Islet precursor cell (in vitro differentiated cells): ENCODE results near the gene NPAS3.
"Not testable (repeated sequence)": the region's sequence is repeated elsewhere in the genome, so short reads cannot be mapped to it uniquely, and the experiment has no call there.

Experiments
- DNase-seq: peaks from one replicate; pipeline ENCODE4 v3.0.0-alpha.2; 2018

NPAS3 gene

DNA sequence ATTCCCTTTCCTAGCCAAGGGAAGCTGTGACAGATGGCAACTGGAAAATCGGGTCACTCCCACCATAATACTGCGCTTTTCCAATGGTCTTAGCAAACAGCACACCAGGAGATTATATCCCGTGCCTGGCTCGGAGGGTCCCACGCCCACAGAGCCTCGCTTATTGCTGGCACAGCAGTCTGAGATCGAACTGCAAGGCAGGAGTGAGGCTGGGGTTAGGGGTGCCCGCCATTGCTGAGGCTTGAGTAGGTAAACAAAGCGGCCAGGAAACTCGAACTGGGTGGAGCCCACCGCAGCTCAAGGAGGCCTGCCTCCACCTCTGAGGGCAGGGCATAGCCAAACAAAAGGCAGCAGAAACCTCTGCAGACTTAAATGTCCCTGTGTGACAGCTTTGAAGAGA lies 149.6 kb downstream of the NPAS3 start:
- not testable (repeated sequence) for DNase-seq

DNA sequence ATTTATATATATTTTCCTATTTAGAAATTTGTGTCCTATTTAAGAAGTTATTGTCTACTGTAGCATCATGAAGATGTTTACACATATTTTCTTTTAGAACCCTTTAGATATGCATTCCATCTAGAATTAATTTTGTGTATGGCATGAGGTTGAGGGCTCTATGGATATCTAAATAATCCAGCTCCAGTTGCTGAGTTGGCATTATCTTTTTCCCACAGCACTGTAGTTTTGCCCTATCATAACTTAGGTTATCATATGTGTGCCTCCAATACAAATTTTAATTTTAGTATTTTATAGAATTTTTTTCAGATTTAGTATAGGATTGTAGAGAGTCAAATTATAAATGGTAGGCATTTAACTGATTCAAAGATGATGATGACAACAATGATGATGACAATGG lies 159.3 kb downstream of the NPAS3 start:
- no peak for DNase-seq

DNA sequence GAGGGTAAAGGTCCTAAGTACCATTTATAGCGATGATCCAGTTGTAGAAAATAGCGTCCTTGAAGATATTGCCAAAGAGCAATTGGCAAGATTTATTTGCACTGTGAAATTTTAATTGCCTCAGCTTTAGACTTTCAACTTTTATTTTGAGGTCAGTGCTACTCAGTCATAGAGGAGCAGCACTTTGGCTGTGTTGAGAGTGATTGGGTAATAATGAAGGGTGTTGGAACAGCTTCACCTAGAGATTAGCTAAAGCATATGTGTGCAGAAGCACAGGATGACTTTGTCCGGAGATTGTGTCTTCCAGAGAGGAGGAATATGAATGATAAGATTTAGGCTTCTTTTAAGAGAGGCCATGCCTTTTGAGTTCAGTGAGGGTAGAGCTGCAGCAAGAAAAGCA lies 164.8 kb downstream of the NPAS3 start:
- no peak for DNase-seq

DNA sequence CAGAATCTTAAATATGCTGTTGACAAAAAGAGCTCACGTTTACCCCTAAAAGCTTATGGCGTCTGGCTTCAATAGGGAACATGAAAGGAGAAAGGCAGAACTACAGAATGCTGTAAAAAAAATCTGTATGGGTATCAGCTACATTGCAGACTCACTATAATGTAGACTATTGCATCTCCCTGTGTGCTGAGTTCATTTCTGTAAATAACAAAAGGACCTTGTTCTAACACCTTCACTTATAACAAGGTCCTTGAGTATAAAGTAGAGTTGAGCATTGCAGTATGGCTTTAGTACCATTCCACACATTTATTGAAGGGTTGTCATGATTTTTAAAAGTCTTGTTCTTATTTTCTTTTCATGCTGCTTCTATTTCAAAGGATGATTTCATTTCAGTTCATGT lies 165.3 kb downstream of the NPAS3 start:
- DNase-seq: no peak

DNA sequence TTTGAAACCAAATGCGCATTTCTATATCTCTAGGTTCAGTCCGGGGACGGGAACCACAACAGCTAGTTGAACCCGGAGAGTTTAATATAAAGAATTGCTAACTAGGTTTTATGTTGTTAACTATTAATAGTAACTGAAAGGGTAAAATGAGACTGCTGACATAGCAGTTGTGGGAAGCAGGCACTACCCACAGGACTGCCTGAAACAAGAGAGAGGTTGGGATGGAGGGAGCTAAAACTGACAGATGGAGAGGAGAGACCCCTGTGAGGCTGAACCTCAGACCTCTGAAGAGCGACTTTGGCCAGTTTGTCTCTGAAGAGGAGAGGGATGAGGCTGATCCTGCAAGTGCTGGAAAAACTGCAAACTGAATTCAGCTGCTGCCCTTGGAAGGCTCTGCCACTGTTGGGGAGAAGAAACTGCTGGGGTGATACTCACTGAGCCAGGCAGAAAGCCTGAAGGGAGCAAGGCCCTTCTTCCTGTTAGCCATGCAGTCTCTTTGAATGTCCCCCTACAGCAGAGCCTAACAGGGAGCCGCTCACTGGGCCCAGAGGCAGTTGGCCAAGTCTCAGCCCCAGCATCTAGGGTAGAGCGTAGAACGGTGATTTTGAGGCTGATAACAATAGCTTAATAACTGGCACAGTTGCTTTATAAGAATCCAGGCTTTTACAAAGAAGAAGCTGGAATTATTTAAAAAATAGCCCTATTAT lies 172.2 kb downstream of the NPAS3 start:
- DNase-seq: no peak

DNA sequence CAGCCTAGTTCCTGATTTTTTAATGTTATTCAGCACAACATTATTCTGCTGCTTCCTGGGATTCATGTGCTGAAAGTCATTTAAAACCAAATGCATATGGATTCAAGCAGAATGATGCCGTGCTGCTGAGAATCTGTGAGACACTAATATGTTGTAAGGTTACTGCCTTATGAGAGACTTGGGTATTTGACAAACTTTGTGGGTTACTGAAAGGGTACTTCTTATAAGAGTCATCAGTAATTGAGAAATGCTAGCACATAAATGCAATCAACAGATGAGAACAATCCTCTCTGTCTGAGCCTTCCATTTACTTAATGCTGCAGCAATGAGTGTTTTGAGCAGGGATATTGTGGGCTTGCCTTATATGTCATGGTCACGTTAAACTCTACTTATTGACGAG lies 175.7 kb downstream of the NPAS3 start:
- DNase-seq: no peak

DNA sequence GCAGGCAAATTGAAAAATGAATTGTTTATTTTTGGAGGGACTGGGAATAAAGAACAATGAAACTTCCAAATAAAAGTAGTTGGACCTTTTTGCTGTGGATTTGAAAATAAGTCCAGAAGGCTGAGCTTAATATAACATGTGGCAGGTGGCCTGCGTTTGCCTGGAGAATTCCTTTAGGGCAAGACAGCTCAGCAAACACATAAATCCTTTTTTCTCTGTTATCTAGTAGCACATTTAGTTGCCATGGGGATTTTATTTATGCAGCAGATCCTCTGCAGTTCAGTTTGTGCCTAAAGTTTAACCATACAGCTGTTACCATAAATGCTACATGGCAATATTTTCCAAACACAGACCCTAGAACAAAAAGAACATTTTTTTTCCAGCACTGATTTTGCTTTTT lies 180.0 kb downstream of the NPAS3 start:
- no peak for DNase-seq

DNA sequence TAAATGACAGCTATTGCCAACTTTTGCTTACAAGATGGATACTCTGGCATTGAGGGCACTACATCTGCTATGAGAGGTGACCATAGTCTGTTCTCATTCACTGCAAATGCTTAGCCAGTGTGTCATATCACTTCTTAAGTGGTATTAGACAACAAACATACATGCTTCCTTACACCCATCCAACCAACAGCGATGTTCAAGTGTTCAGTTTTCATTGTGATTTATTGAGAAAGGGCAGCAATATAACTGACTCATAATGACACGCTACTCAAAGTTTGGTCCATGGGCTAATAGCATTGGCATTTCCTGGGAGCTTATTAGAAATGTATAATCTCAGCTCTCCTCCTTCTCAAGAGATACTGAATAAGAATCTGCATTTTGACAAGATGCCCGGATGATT lies 181.7 kb downstream of the NPAS3 start:
- no peak for DNase-seq

DNA sequence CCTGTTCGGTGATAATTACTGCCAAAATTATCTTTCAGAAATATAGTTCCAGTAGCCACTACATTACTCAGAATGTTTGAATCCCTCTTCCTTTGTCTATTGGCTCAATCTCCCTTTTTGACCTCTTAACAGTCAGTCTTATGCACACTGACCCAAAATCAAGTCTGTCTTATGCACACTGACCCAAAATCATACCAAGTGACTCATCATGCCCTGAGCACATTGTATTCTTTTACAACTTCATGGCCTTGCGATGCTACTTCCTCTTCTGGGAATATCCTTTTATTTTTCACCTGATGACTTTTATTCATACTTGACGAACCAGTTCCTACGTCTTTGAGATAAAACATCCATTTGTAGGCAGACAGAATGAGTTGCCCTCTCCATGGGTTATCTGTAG lies 182.3 kb downstream of the NPAS3 start:
- no peak for DNase-seq

DNA sequence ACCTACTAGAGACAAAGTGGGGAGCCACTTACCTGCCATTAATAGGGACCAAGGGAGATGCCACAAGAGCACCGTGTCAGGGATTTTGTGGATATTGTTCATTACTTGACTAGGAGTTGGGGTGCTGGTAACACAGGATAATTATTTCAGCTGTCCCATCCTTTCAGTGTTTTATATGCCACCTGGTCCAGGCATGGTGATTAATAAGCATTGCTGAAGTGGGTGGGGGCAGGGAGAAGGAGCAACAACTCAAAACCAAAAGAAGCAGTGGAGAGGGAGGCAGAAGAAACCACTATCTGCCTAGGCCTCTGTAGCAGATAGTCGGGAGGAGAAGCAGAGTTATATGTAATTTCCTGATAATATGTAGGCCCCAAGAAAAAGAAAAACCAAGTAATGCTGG lies 184.6 kb downstream of the NPAS3 start:
- no peak for DNase-seq

DNA sequence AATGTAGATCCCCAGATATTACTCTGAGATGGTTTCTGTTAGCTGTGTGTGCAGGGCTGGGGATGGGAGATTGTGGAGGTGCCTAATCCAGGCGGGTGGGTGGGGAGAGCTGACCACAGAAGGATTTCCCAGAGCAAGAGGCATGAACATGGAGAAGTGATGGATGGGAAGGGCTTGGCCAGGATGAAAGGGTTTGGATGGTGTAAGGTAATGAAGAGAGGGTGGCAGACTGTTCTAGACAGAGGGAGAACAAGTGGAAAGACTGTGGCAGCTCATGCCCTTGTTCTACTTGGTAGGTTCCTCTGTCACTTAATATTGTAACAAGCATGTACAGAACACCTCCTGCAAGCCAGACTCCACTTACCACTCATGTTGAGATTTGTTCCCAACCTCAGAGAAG lies 187.8 kb downstream of the NPAS3 start:
- no peak for DNase-seq

DNA sequence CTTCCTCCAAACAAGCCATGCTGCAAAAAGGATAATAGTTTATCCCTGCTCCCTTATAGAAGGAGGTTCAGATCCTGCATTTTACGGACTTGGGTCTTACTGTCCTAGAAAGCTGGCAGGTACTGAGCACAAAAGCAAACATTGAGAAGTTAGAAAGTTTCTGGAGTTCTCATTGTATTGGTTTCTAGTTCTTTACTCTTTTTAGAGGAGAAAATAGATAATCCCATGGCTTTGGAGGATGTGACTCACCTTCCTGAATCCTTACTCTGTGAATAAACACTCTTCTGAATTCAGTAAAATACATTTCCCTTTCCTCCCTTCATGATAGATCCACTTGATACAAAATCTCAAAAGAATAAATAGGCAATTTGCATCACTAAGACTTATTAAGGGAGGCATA lies 188.9 kb downstream of the NPAS3 start:
- no peak for DNase-seq

DNA sequence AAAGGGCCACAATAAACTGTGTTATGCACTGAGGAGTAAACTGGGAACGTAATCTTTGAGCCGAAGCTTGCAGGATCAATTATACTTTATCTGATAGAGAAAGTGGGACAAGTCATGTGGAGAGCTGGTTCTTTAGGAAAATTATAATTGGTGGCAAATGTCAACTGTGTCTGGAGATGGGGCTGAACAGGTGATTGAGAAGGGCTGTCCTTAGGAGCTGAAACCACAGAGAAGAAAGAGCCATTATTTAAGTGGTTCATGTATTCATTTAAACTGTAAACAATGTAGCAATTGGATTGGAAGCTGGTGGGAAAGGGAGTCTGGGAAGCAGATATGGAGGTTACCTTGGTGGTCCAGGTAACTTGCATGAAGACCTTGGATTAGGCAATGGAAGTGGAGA lies 193.1 kb downstream of the NPAS3 start:
- no peak for DNase-seq

DNA sequence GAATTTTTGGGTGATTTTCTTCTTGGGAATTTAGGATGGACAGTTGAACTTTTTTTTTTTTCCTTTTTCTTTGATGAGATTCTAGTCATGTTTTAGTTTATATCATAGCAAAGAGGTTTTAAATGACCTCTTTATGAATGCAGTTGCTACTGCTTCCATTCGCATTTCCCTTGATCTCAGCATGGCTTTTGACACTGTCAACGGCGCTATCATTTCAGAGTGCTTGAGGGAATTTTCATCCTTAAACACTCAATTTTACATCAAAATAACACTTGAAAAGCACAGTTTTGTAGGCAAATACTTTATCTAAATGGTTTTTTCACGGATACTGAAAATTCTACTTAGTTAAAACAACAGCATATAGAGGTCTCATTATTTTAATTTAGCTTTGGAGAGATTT lies 195.5 kb downstream of the NPAS3 start:
- no peak for DNase-seq

DNA sequence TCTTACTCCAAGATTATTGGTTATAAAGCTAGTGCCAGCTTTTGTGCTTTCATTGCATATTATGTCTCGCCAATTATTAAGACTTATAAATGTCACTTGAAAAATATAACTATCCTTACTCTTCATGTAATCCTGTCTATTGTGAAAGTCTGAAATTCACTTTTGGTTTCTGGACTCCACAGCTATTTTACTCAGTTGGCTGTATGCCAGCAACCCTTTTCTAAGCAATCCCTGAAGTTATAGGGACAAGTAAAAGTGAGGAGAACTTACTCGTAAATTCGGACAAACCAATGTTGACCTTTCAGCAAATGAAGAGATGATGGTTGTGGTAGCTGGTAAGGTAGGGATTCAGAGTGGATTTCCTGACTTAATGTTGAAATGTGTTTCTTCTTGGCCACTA lies 196.3 kb downstream of the NPAS3 start:
- DNase-seq: no peak

DNA sequence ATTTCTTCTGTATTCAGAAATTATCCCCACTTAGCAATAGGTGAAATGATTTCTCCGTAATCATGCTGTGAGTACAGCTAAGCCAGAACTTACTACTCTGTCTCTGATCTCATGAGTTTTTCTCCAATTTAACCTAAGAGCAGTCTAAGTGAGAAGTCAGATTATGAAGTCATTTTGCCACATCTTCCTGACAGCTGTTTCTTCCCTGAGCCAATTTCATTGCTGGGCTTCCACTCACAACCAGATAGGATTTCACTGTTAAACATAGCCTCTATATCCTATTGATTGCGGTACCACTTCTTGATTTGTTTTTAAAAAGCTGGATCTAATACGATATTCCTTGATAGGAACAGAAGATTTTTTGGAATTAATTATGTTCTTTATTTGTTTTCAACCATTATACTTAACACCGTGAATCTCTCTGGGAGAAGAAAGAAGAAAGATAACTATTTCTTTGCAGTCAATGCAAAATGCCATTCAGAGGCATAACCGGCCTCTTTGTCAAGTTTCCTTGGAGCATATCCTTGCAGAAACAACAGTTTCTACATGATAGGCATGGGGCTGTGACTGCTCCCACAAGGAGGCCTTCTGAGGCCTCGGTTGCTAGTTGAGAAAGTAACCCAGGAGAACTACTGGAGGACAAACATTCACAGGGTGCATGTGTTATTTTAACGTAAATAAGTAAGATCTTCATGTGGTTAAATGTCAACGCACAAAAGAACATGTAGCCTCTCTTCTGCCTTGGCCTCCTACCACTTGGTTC lies 212.2 kb downstream of the NPAS3 start:
- DNase-seq: no peak

DNA sequence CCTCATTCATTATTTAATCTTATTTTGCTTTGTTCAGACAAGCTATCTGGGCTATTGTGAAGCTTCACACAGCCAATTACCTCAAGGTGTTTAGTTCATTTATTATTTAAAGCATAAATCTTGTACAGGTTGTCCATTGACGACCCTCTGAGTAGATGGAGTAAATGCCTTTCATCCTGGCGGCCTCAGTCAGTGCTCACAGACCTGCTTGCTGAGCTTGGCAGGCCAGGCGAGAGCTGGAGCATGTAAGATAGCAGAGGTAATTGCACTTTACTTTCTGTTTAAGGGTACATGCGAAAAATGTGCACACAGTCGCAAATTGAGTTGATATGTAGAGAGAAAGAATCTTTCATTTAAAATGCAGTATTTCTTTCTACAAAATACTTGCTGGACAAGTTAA lies 224.4 kb downstream of the NPAS3 start:
- no peak for DNase-seq

DNA sequence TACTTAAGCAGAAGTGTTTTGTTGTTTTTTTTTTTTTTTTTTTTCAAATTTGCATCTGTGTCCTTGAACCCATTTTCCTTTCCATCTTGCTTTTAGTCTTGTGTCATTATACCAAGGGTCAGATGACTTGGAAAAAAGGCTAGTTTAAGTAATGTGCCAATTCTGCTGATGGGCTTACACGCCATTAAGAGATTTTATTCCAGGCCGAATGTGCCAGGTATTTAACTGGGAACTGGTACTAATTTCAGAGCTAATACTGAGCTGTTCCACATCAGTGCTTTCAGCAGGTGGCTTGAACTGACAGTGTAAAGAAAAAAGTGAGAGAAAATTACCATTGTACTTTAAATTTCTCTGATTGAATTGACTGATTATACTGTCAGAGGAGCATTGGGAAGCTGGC lies 224.9 kb downstream of the NPAS3 start:
- no peak for DNase-seq

DNA sequence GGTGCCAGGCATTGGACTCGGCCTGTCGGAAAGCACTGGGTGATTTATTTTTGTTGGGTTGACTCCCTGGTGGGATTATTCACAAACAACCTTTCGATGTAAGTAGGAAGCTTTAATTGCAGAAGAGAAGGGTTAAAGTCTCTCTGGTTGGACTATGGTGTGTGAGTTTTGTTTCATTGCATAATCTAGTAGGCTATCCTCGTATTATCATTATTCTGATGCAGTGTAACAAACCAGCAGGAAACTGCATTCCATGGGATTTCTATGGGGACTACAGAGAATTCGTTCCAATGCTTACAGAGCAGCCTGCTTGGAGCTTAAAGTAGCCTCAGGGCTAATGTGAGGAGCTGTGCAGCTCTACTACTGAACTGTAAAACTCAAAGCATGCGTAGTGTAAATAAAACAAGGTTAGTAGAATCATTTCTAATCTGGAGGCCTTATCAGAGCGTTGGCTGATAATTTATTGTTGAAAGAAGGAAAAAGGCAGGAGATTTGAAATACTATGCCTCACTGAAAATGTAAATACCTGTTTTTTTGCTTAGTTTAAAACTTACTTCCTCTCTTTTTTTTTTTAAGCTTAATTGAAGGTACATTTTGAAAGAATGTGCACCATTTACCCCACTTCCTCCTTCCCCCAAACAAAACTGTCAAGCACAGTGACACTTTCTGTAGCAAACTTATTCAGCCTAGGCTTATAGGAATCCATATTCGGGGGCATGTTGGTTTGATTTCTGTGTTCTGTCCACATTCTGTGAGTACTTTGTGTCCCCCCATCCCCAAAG lies 226.7 kb downstream of the NPAS3 start:
- peak; percentile 73 for DNase-seq

DNA sequence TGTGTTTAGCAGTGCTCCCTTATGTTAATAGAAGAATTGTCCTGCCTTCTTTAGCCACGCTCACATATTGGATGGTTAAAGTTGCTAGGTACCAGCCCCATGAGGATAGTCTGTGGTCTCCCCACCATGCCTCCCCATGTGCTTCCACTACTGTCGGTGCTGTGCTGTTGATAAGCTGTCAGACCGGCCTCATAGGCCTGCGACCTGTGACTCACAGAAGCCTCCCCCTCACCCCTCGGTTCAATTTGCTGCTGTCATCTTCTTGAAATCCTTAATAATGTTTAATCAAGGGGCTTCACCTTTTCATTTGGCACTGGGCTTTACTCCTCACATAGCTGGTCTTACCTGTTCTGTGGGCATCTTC lies 227.2 kb downstream of the NPAS3 start:
- DNase-seq: no peak

DNA sequence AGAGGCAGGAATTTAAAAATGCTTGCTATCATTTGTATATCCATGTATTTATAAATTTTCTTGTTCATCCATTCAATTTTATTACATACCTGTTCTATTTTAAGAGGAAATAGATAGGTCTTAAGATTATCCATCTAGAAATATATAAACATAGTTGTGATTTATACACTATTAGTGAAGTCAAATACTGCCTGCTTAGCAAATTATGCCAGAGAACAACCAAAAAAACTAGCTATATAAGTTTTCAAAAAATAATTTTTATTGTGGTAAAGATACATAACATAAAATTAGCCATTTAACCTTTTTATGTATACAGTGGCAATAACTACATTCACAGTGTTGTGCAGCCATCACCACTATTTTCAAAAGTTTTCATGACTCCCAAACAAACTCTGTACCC lies 237.3 kb downstream of the NPAS3 start:
- DNase-seq: no peak

DNA sequence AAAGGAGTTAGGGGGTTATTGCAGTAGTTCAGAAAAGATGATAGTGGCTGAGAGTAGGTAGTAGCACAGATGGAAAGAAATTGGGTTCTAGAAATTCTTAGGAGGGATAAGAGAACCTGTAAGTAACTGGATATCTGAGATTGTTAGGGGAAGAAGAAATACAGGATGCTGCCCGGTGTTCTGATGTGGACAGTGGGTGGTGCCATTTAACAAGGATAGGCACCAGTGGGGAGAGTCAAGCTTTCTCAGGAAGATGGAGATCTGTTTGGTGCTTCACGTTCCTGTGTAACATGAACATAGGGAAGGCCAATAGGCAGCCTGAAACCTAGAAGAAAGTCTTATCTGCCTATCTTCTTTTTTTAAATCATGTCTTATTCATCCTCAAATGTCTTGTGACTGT lies 245.9 kb downstream of the NPAS3 start:
- no peak for DNase-seq

DNA sequence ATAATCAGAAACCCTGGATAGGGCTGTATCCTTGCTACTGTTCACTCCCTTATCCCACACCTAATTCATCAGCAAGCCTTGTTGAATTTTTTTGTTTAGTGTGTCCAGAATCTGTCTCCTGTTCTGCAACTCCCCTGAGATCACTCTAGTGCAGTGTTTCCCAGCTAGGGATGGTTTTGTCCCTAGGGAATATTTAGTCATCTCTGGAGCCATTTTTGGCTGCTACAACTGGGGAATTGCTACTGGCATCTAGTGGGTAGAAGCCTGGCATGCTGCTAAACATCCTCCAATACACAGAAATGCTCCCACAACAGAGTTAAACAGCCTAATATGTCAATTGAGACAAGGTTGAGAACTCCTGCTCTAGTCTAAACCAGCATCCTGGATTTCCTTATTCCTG lies 248.0 kb downstream of the NPAS3 start:
- DNase-seq: no peak

DNA sequence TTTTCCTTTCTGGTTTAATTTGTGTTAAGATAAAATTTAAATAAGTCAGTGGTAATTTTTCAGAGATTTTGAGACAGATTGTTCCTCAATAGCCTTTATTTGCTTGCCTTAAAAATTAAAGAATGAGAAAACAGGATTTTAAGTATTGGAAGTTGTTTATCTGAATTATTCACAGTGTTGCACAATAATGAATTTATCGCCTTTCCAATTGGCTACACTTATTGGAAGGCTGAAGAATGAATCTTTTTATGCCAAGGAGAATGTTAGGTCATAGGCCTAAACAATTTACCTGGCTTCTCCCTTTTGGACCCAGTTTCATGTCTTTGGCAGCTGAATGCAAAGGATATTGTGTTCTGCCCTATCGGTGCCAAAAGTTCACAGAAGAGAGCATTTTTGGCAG lies 250.2 kb downstream of the NPAS3 start:
- DNase-seq: no peak
